Endothelial cell (in vitro differentiated cells): ENCODE results near the gene SASS6. TPM values are rescaled to one million over a fixed set of nuclear protein-coding genes. Genes with fewer than 3 reads are reported as not detected.

Experiments used
- DNase-seq: peaks from one replicate; pipeline ENCODE4 v3.0.0; 2021; ENCODE audit warnings: low spot score
- H3K27ac Mint-ChIP-seq: one replicate; pipeline ENCODE4 v1.8.0; 2021; ENCODE audit warnings: mixed read lengths, inconsistent platforms; ENCODE audit not compliant: unreplicated experiment
- H3K27me3 Mint-ChIP-seq: one replicate; pipeline ENCODE4 v1.8.0; 2021; ENCODE audit warnings: mild to moderate bottlenecking, moderate library complexity, mixed read lengths, inconsistent platforms; ENCODE audit not compliant: unreplicated experiment
- H3K36me3 Mint-ChIP-seq: one replicate; pipeline ENCODE4 v1.8.0; 2021; ENCODE audit warnings: mild to moderate bottlenecking, low read depth, mixed read lengths, inconsistent platforms; ENCODE audit not compliant: unreplicated experiment
- H3K4me1 Mint-ChIP-seq: one replicate; pipeline ENCODE4 v1.8.0; 2021; ENCODE audit warnings: mild to moderate bottlenecking, mixed read lengths, inconsistent platforms; ENCODE audit not compliant: unreplicated experiment
- H3K4me3 Mint-ChIP-seq: one replicate; pipeline ENCODE4 v1.8.0; 2021; ENCODE audit warnings: mild to moderate bottlenecking, mixed read lengths, inconsistent platforms; ENCODE audit not compliant: unreplicated experiment
- H3K9me3 Mint-ChIP-seq: one replicate; pipeline ENCODE4 v1.8.0; 2021; ENCODE audit warnings: mixed read lengths, inconsistent platforms; ENCODE audit not compliant: unreplicated experiment
- CTCF ChIP-seq: fragments of 200-600 bp; sonication (generic); IDR thresholded peaks from one replicate; pipeline ENCODE4 v1.5.0; 2021; ENCODE audit warnings: antibody characterized with exemption; ENCODE audit not compliant: unreplicated experiment
- total RNA-seq: library from RNA; stranded (reverse); fragmentation: NEBNext Ultra II Directional; extraction: Animal tissue kit (Norgen Biotek cat#: 25700); gene quantifications from one replicate; pipeline ENCODE4 v1.2.1, GENCODE V29; 2021; ENCODE audit not compliant: unreplicated experiment

Gene SASS6
- total RNA-seq, 1 donor from 2014 or later = 6.1 TPM

DNA sequence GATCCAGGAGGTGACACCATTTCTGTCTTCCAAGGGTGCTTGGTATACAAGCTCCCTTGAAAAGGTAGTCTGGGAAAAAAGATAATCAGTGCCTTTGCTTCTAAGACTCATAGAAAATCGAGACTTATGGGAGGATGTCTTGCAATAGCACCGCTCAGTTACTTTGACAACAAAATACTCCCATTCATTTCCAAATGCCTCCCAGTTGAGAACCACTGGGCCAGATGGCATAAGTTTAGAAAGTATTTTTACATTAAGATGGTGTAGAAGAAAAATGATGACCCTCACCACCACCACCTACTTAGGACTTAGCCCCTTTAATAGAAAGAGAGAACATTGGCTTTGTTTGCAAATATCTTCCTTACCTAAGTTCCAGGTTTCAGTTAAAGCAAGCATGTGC is 4.9 kb upstream of the SASS6 start:
- Mint-ChIP-seq H3K27me3 (peaks cover 3% of the 10 kb centered on the region), H3K36me3 (peaks cover 6% of the 10 kb centered on the region), H3K9me3 (no peaks in the 10 kb centered on the region), H3K4me3 (no peak overlapping the region), H3K4me1 (peaks cover 6% of the 10 kb centered on the region), H3K27ac (no peak overlapping the region)
- no peak for DNase-seq
- no peak for TF ChIP-seq CTCF

DNA sequence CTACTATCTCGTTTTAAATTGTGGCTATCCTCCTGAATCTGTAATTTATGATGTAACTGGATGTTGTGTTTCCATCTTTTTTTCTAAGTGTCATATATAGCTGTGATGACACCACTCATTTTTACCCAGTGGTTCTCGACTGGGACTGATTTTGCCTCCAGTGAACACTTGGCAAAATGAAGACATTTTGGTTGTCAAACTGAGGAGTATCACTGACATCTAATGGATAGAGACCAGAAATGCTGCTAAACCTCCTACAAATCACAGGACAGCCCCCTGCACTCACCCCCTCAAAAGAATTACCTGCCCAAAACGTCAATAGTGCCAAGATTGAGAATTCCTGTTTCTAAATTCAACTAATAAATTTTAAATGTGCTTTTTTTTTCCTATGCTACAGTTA is 2.1 kb upstream of the SASS6 start:
- Mint-ChIP-seq H3K36me3 (no peaks in the 10 kb centered on the region), H3K9me3 (no peaks in the 10 kb centered on the region), H3K4me3 (no peak overlapping the region), H3K27me3 (peaks cover 6% of the 10 kb centered on the region), H3K27ac (peak overlapping the region; percentile 34), H3K4me1 (peaks cover 10% of the 10 kb centered on the region)
- DNase-seq = no peak
- no peak for TF ChIP-seq CTCF

- DNase-seq = no peak
- TF ChIP-seq CTCF = no peak
- Mint-ChIP-seq H3K4me1 (peaks cover 10% of the 10 kb centered on the region), H3K36me3 (no peaks in the 10 kb centered on the region), H3K9me3 (no peaks in the 10 kb centered on the region), H3K27ac (no peak overlapping the region), H3K27me3 (peaks cover 6% of the 10 kb centered on the region), H3K4me3 (peak overlapping the region; percentile 99)
These were observed 1.1 kb downstream of the SASS6 start for GRCh38 chr1:100131623-100132022.

GRCh38 chr1:100130552-100131077 is 2.1 kb downstream of the SASS6 start:
- H3K9me3 Mint-ChIP-seq = no peaks in the 10 kb centered on the region
- peaks cover 6% of the 10 kb centered on the region for H3K27me3 Mint-ChIP-seq
- H3K4me1 Mint-ChIP-seq = peaks cover 10% of the 10 kb centered on the region
- no peak overlapping the region for H3K27ac Mint-ChIP-seq
- no peaks in the 10 kb centered on the region for H3K36me3 Mint-ChIP-seq
- no peak for TF ChIP-seq CTCF
- DNase-seq = no peak
- H3K4me3 Mint-ChIP-seq = no peak overlapping the region

DNA sequence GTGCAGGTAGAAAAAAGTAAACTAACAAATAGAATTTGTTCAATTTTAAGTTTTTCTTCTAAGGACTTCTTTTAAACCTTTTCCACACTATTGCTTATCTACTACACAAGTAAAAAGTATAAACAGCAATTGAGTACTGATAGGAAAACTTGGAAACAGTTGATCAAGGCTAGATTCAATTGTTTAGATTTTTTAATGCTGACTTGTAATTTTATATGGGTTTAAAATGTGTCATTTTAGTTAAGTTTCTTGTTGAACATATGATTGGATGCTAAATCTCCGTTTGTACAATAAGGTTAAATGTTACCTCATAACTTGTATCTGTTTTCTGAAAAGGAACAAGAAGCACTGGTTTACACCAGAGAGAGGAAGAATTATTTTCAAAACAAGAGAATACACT is 5.5 kb downstream of the SASS6 start:
- Mint-ChIP-seq H3K4me3 (no peak overlapping the region), H3K27ac (no peak overlapping the region)

More for the DNA sequence above, 5.5 kb downstream of the SASS6 start:
- Mint-ChIP-seq H3K27me3 (peaks cover 2% of the 10 kb centered on the region), H3K4me1 (no peaks in the 10 kb centered on the region), H3K36me3 (no peaks in the 10 kb centered on the region), H3K9me3 (no peaks in the 10 kb centered on the region)
- no peak for DNase-seq
- no peak for TF ChIP-seq CTCF
